Measurements from ENCODE around the gene TOM1L2.
A peak's percentile ranks its signal among the peaks of the same experiment; 100 is the strongest.

TOM1L2 gene

DNA sequence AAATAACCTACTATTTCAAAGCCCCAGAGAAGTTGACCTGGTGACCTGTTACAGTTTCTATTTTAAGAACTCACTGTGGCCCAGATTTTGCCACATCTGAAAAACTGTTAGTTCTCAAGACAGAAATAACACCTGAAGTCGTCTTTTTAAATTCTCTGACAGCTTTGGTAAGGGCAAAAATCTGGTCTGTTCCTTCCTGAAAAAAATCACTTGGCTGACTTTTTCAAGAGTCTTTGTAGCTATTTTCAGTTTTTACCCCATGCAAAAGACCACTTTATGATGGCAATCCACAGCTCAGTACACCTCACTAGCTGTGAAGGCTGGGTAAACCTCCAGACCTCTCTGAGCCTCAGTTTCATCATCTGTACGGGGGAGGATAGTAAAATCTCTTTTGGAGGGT lies 74.8 kb downstream of the TOM1L2 start:
- peak; percentile 86 for DNase-seq (ENCODE audit: low read depth)
- H3K4me3 ChIP-seq (ENCODE audit: low read depth, low read length): peak overlapping the region; percentile 29
- TF ChIP-seq, protein P1, sequence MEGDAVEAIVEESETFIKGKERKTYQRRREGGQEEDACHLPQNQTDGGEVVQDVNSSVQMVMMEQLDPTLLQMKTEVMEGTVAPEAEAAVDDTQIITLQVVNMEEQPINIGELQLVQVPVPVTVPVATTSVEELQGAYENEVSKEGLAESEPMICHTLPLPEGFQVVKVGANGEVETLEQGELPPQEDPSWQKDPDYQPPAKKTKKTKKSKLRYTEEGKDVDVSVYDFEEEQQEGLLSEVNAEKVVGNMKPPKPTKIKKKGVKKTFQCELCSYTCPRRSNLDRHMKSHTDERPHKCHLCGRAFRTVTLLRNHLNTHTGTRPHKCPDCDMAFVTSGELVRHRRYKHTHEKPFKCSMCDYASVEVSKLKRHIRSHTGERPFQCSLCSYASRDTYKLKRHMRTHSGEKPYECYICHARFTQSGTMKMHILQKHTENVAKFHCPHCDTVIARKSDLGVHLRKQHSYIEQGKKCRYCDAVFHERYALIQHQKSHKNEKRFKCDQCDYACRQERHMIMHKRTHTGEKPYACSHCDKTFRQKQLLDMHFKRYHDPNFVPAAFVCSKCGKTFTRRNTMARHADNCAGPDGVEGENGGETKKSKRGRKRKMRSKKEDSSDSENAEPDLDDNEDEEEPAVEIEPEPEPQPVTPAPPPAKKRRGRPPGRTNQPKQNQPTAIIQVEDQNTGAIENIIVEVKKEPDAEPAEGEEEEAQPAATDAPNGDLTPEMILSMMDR (IDR thresholded peaks at IDR 0.05; ENCODE audit: insufficient read depth, low read depth, low read length, missing control alignments): no peak

GRCh38 chr17:17896746-17897145 lies 75.5 kb downstream of the TOM1L2 start:
- no peak overlapping the region for H3K4me3 ChIP-seq (ENCODE audit: low read depth, low read length)
- no peak for DNase-seq (ENCODE audit: low read depth)
- TF ChIP-seq, protein P1 (IDR thresholded peaks at IDR 0.05; ENCODE audit: insufficient read depth, low read depth, low read length, missing control alignments): no peak

DNA sequence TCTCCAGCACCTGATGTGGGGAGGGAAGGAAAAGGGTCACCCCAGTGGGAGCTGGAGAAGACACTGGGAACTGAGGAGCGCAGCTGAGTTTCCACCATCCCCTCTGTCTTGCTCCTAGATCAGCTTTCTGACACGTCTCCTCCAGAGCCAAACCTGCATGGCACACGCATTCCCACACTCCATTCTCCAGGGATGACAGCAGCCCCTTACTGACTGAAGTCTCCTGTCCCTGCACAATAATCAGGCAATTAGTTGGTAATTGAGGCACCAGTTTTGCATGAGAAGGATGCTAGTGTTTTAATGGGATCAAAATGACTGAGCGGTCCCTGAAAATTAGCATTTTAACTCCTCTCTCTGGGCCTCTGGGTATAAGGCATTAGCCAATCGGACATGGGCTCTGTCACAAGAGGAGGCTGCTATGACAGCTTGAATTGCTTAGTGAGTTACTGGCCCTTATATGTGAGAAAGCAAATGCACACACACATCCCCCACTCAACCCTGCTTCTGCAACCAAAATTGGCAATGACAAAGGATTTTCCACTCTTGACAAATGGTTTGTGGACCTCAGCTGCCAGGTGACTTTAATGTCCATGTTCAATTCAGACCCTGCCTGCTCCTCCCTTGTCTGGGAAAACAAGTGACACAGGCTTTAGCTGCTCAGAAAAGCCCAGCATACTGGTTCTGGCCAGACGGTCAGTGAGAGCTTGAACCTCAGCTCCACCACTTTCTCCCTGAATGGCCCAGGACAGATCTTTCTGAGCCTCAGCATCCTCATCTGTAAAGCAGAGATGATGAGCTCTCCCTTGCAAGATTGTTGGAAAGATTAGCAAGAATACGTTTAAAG lies 78.2 kb downstream of the TOM1L2 start:
- no peak for DNase-seq (ENCODE audit: low read depth)
- H3K4me3 ChIP-seq (ENCODE audit: low read depth, low read length): no peak overlapping the region
- TF ChIP-seq, protein P1 (IDR thresholded peaks at IDR 0.05; ENCODE audit: insufficient read depth, low read depth, low read length, missing control alignments): no peak

DNA sequence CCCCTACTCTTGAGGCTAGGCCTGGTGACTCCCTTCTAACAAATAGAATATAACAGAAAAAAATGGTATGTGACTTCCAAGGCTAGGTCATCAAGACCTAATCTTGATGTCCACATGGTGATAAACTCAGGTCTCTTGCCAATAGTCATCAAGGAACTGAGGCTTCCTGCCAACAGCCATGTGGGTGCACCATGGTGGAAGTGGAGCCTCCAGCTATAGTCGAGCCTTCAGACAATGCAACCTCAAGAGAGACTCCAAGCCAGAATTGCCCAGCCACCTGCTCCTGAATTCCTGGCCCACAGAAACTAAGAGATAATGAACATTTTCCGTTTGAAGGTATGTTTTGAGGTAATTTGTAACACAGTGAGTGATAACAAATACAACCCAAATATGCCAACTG lies 79.5 kb downstream of the TOM1L2 start:
- DNase-seq (ENCODE audit: low read depth): no peak
- TF ChIP-seq, protein P1 (IDR thresholded peaks at IDR 0.05; ENCODE audit: insufficient read depth, low read depth, low read length, missing control alignments): no peak
- H3K4me3 ChIP-seq (ENCODE audit: low read depth, low read length): no peak overlapping the region

GRCh38 chr17:17892009-17892408 lies 80.2 kb downstream of the TOM1L2 start:
- DNase-seq (ENCODE audit: low read depth): no peak
- TF ChIP-seq, protein P1 (IDR thresholded peaks at IDR 0.05; ENCODE audit: insufficient read depth, low read depth, low read length, missing control alignments): no peak
- H3K4me3 ChIP-seq (ENCODE audit: low read depth, low read length): no peak overlapping the region

GRCh38 chr17:17890773-17891759 lies 81.1 kb downstream of the TOM1L2 start:
- peak; percentile 83 for DNase-seq (ENCODE audit: low read depth)
- TF ChIP-seq, protein P1 (IDR thresholded peaks at IDR 0.05; ENCODE audit: insufficient read depth, low read depth, low read length, missing control alignments): peak; percentile 80
- no peak overlapping the region for H3K4me3 ChIP-seq (ENCODE audit: low read depth, low read length)
